Small intestine (tissue), 7 donors: ENCODE results near the gene OR2J2. TPM values are rescaled to one million over a fixed set of nuclear protein-coding genes. Genes with fewer than 3 reads are reported as not detected.
"Not testable (repeated sequence)": the region's sequence is repeated elsewhere in the genome, so short reads cannot be mapped to it uniquely, and the experiment has no call there.

Experiments
- DNase-seq, 2 donors: peaks; one replicate each; pipeline versions ENCODE4 v3.0.0 to v3.0.0-alpha.2; 2013
- FAIRE-seq: peaks from 2 replicates; lab custom pipeline; 2012; peaks lifted over from hg19 to GRCh38; lab: Jason Lieb, UNC
- H3K27ac ChIP-seq, 3 donors: one replicate each; pipeline ENCODE4 v1.5.1; 2013; ENCODE audit warnings: low read length in 2 of 3, mild to moderate bottlenecking in 2 of 3, control low read depth in 1 of 3, inconsistent platforms in 1 of 3, low read depth in 1 of 3, moderate library complexity in 1 of 3
- H3K27me3 ChIP-seq, 3 donors: one replicate each; pipeline ENCODE4 v1.6.1; 2013; ENCODE audit warnings: low read length in 3 of 3, inconsistent platforms in 1 of 3; ENCODE audit not compliant: control insufficient read depth in 3 of 3, insufficient read depth in 3 of 3
- H3K36me3 ChIP-seq, 3 donors: one replicate each; pipeline ENCODE4 v1.6.1; 2013; ENCODE audit warnings: low read length in 3 of 3, inconsistent platforms in 1 of 3, low read depth in 1 of 3, mild to moderate bottlenecking in 1 of 3, moderate library complexity in 1 of 3; ENCODE audit not compliant: control insufficient read depth in 3 of 3, insufficient read depth in 2 of 3
- H3K4me1 ChIP-seq, 3 donors: one replicate each; pipeline ENCODE4 v1.6.1; 2013; ENCODE audit warnings: low read length in 2 of 3, inconsistent platforms in 1 of 3, low read depth in 1 of 3, mild to moderate bottlenecking in 1 of 3, moderate library complexity in 1 of 3; ENCODE audit not compliant: control insufficient read depth in 3 of 3, insufficient read depth in 2 of 3
- H3K4me3 ChIP-seq, 3 donors: one replicate each; pipeline ENCODE4 v1.5.1; 2013; ENCODE audit warnings: low read length in 3 of 3, control low read depth in 1 of 3, inconsistent platforms in 1 of 3, low read depth in 1 of 3, mild to moderate bottlenecking in 1 of 3, moderate library complexity in 1 of 3
- H3K9me3 ChIP-seq, 2 donors: one replicate each; pipeline ENCODE4 v1.6.1; 2013; ENCODE audit warnings: low read depth in 1 of 2, low read length in 1 of 2; ENCODE audit not compliant: control insufficient read depth in 2 of 2, insufficient read depth in 1 of 2
- WGBS, 3 donors: extraction: QIAGEN DNeasy Blood & Tissue Kit; methylation state at CpG; one replicate each; pipeline ENCODE4 v1.1.7; 2013; 5-methylcytosine and 5-hydroxymethylcytosine counted together
- polyA plus RNA-seq, 4 donors: library from polyadenylated mRNA; stranded (reverse) in 3 of 4; unstranded in 1 of 4; fragments of 200-250 nt in 3 of 4; fragments of 120-200 nt in 1 of 4; gene quantifications; one replicate each; pipeline versions ENCODE4 v1.2.1 to v1.2.3, GENCODE V29; 2013
- donor health status: healthy with polysubstance abuse.
- donor health status: control.
- donor health status: control.
- donor health status: Bipolar disorder and iron deficiency.
- donor health status: healthy.

The OR2J2 gene
- polyA plus RNA-seq, 4 donors = not detected

- 81 to 86% (median 84%) methylated on average over 22 of the region's 22 CpGs for WGBS, 3 donors
- Histone ChIP-seq H3K27ac (no peak overlapping the region), H3K9me3 (no peaks in the 10 kb centered on the region), H3K4me3 (no peak overlapping the region), H3K27me3 (no peaks in the 10 kb centered on the region), H3K4me1 (no peaks in the 10 kb centered on the region), H3K36me3 (no peaks in the 10 kb centered on the region)
- no peak for DNase-seq
- no peak for FAIRE-seq
Measured at GRCh38 chr6:29200767-29201662, 30.3 kb downstream of the OR2J2 start.

GRCh38 chr6:29201966-29202365 lies 31.3 kb downstream of the OR2J2 start:
- no peak overlapping the region for H3K4me3 ChIP-seq
- WGBS, 3 donors = 78 to 89% (median 78%) methylated on average over 3 of the region's 3 CpGs
- H3K36me3 ChIP-seq = no peaks in the 10 kb centered on the region
- H3K27me3 ChIP-seq = no peaks in the 10 kb centered on the region
- DNase-seq (no peak), FAIRE-seq (no peak)
- no peaks in the 10 kb centered on the region for H3K4me1 ChIP-seq
- H3K9me3 ChIP-seq = no peaks in the 10 kb centered on the region
- H3K27ac ChIP-seq = no peak overlapping the region

GRCh38 chr6:29211488-29211887 lies 40.8 kb downstream of the OR2J2 start:
- Histone ChIP-seq H3K27me3 (peaks cover 0 to 4% (median 0%) of the 10 kb centered on the region in 3 donors), H3K9me3 (no peaks in the 10 kb centered on the region), H3K36me3 (no peaks in the 10 kb centered on the region), H3K27ac (no peak overlapping the region), H3K4me1 (no peaks in the 10 kb centered on the region), H3K4me3 (no peak overlapping the region)
- WGBS, 3 donors = 82 to 86% (median 84%) methylated on average over 2 of the region's 2 CpGs
- DNase-seq (no peak), FAIRE-seq (no peak)

- DNase-seq (peak; percentile 47 to 72), FAIRE-seq (no peak)
- H3K4me1 ChIP-seq = no peaks in the 10 kb centered on the region
- H3K4me3 ChIP-seq = no peak overlapping the region
- no peaks in the 10 kb centered on the region for H3K36me3 ChIP-seq
- H3K9me3 ChIP-seq = peaks cover 0 to 4% of the 10 kb centered on the region in 2 donors
- H3K27ac ChIP-seq = no peak overlapping the region
- peaks cover 0 to 4% (median 0%) of the 10 kb centered on the region in 3 donors for H3K27me3 ChIP-seq
Measured at GRCh38 chr6:29216528-29216927, 45.8 kb downstream of the OR2J2 start.

GRCh38 chr6:29217242-29217641 lies 46.5 kb downstream of the OR2J2 start:
- not testable (repeated sequence) for H3K27ac ChIP-seq, H3K4me1 ChIP-seq, DNase-seq, H3K36me3 ChIP-seq, H3K9me3 ChIP-seq, H3K27me3 ChIP-seq, H3K4me3 ChIP-seq, FAIRE-seq
- 39 to 57% (median 41%) methylated on average over 2 of the region's 2 CpGs for WGBS, 3 donors

GRCh38 chr6:29218056-29218455 lies 47.3 kb downstream of the OR2J2 start:
- peak; percentile 23 to 29 for DNase-seq
- not testable (repeated sequence) for FAIRE-seq, H3K4me1 ChIP-seq

More at GRCh38 chr6:29218056-29218455, 47.3 kb downstream of the OR2J2 start:
- H3K9me3 ChIP-seq, H3K27ac ChIP-seq, H3K4me3 ChIP-seq, H3K27me3 ChIP-seq, H3K36me3 ChIP-seq: not testable (repeated sequence)
- 43 to 64% (median 50%) methylated on average over 1 of the region's 1 CpG for WGBS, 3 donors

Other genes with a start within 250 kb of the OR2J2 start
- 10 to 100 TPM; 30.5 to 63.8 (median 36.7) TPM for gene TRIM27, start 246.9 kb upstream of the OR2J2 start, polyA plus RNA-seq
- gene ZNF311, start 165.6 kb upstream of the OR2J2 start, polyA plus RNA-seq = 1 to 10 TPM in 2 of 4 donors, under 1 TPM in 2; 0.27 to 4.1 (median 0.86) TPM
- gene OR2W1, start 125.7 kb upstream of the OR2J2 start, polyA plus RNA-seq = not detected
- gene OR2B3, start 83.6 kb upstream of the OR2J2 start, polyA plus RNA-seq = not detected
- gene OR2J1, start 71.4 kb upstream of the OR2J2 start, polyA plus RNA-seq = not detected
- gene OR2J3, start 62.8 kb upstream of the OR2J2 start, polyA plus RNA-seq = not detected
- gene OR14J1, start 130.8 kb downstream of the OR2J2 start, polyA plus RNA-seq = under 1 TPM in 1 of 4 donors, not detected in 3; under 0.01 TPM
- gene OR5V1, start 198.0 kb downstream of the OR2J2 start, polyA plus RNA-seq = not detected
- not detected for gene OR12D3, start 204.4 kb downstream of the OR2J2 start, polyA plus RNA-seq
- not detected for gene OR12D2, start 224.7 kb downstream of the OR2J2 start, polyA plus RNA-seq
- gene OR12D1, start 244.0 kb downstream of the OR2J2 start, polyA plus RNA-seq = not detected